AG10803 (cell line): Measurements from ENCODE around the gene MYRIP.
"Not testable (repeated sequence)": the region's sequence is repeated elsewhere in the genome, so short reads cannot be mapped to it uniquely, and the experiment has no call there.

Experiments used
- DNase-seq: peaks from one replicate; pipeline ENCODE4 v3.0.0; 2010; ENCODE audit warnings: low read depth
- H3K4me3 ChIP-seq: 2 replicates; pipeline ENCODE4 v1.5.1; 2011; ENCODE audit warnings: mild to moderate bottlenecking, low read length, control low read depth
- TF ChIP-seq, protein P1 (sequence below): conservative IDR thresholded peaks from 2 replicates; pipeline ENCODE4 v1.5.1; 2011; ENCODE audit warnings: mild to moderate bottlenecking, low read length, control low read depth, inconsistent platforms

Gene MYRIP

DNA sequence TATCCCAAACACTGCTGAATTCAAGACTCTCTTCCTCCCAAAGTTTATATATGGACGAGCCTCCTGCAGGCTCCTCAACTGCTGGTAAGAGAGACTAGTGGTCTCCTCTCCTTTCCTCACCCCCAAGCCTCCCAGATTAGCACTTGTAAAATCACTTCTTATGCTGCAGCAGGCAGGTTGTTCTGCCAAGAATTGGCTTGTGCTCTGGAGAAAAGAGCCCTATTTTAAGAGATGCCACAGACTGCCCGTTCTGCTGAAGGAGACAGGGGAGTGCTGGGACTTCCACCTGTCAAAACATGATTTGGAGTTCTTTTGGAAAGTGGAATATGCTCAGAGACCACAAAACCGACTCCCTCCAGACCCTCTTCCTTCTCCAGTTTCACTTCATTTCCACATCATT lies 269.2 kb downstream of the MYRIP start:
- H3K4me3 ChIP-seq, result no peak overlapping the region
- TF ChIP-seq, protein P1, sequence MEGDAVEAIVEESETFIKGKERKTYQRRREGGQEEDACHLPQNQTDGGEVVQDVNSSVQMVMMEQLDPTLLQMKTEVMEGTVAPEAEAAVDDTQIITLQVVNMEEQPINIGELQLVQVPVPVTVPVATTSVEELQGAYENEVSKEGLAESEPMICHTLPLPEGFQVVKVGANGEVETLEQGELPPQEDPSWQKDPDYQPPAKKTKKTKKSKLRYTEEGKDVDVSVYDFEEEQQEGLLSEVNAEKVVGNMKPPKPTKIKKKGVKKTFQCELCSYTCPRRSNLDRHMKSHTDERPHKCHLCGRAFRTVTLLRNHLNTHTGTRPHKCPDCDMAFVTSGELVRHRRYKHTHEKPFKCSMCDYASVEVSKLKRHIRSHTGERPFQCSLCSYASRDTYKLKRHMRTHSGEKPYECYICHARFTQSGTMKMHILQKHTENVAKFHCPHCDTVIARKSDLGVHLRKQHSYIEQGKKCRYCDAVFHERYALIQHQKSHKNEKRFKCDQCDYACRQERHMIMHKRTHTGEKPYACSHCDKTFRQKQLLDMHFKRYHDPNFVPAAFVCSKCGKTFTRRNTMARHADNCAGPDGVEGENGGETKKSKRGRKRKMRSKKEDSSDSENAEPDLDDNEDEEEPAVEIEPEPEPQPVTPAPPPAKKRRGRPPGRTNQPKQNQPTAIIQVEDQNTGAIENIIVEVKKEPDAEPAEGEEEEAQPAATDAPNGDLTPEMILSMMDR, result no peak
- DNase-seq, result peak; percentile 17

DNA sequence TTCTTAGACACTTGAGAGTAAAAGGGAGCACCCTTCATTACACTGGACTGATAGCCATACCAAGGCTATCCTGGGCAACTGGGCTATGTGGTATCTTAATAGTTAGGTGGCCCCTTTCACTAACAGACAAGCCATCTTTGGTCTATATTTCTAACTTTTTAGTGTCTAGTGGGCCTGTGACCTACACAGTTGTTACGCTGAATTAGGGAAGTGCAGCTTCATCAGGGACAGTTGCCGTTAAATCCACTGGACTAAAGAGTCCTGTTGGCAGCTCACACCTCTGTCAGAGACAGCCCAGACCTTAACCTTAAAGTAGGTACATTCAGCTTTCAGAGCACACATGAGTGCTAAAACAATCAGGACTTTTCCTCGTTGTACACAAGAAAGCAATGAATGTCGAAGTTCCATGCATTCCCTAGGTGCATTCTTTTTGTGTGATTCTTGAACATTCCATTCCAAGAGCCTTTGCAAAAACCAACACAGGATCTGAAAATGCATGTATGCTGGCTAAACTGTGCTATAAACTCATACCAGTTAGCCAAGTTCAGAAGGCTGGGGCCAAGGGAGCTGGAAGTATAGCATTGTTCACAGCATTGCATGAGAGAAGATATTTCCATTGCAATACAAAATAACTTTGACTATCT lies 269.9 kb downstream of the MYRIP start:
- DNase-seq, result peak; percentile 97
- TF ChIP-seq, protein P1, result no peak
- H3K4me3 ChIP-seq, result no peak overlapping the region

DNA sequence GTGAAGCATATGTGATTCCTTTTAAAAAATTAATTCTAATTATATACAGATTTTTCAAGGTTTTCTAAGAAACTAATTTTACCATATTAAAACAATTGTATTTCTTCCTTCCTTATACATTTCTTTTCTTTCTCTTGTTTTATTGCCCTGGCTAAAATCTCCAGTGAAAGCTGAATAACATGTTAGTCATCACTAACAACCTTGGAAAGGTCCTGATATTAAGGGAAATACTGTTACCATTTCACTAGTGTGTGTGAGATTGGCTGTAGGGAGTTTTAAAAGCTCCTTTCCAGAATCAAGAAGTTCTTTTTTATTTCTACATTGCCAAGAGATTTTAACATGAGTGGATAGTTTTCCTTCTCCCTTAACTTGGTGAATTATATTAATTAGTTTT lies 270.4 kb downstream of the MYRIP start:
- no peak for DNase-seq
- H3K4me3 ChIP-seq, result no peak overlapping the region
- TF ChIP-seq, protein P1, result no peak

DNA sequence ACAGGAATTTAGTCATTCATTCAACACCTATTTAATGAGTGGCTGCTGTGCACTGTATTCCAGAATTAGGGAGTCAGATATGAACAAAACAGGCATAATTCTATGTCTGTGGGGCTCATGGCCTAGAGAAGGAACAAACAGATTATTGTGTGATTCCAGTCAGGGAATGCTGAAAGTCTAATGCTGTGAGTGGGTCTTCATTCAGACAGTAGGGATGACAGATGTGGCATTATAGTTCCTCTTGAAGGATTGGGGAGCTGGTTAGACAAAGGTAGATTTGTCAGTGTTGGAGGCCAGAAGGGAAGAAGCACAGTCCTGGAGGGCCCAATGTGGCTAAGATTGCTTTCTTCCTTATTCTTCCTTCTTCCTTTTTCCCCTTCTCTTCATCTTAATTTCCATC lies 273.7 kb downstream of the MYRIP start:
- DNase-seq, result no peak
- no peak overlapping the region for H3K4me3 ChIP-seq
- TF ChIP-seq, protein P1, result no peak

DNA sequence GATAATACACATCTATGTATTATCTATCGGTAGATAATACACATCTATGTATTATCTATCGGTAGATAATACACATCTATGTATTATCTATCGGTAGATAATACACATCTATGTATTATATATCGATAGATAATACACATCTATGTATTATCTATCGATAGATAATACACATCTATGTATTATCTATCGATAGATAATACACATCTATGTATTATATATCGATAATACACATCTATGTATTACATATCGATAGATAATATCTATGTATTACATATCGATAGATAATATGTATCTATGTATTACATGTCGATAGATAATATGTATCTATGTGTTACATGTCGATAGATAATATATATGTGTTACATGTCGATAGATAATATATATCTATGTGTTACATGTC lies 275.0 kb downstream of the MYRIP start:
- not testable (repeated sequence) for DNase-seq, H3K4me3 ChIP-seq

DNA sequence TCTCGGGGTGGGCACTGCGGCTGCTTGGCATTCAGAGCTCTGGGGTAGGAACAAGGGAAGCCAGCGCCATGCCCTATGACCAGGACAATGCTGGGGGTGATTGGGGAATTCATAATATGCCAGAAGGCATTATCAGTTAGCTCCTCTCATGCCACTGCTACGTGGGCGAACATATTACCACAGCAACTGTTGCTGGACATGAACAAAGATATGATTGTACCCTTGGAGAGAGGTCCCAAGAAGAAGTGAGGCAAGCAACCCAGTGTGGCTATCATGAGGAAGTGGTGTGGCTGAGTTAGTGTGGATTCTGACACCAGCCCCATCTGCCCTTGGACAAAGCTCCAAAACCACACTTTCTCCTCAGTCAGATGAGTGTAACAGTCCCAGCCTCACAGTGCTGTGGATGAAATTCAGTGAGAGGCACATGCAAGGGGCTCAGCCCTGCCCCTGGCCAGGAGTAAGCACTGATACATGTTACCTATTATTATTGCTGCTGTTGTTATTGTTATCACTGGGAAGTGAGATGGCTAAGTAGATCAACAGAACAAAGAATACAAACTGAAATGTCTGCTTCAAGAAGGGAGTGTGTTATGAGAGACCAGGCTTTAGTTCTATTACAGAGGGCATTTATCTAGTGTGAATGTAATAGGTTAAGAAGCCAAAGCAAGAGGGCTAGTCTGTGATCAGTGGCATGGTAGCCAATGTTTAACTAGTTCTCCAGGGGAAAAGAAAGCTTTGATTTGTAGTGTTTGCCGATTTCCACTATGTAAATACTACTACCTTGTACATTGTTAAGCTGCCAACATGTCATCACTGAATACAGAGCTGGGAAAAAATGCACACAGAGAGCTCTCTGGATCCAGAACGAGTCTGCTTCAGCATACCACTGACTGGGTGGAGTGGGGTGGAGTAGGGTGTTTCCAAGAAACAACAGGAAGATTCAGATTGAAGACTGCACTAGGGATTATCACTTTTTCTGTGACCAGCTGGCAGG lies 277.8 kb downstream of the MYRIP start:
- DNase-seq, result peak; percentile 72
- TF ChIP-seq, protein P1, result no peak
- no peak overlapping the region for H3K4me3 ChIP-seq

DNA sequence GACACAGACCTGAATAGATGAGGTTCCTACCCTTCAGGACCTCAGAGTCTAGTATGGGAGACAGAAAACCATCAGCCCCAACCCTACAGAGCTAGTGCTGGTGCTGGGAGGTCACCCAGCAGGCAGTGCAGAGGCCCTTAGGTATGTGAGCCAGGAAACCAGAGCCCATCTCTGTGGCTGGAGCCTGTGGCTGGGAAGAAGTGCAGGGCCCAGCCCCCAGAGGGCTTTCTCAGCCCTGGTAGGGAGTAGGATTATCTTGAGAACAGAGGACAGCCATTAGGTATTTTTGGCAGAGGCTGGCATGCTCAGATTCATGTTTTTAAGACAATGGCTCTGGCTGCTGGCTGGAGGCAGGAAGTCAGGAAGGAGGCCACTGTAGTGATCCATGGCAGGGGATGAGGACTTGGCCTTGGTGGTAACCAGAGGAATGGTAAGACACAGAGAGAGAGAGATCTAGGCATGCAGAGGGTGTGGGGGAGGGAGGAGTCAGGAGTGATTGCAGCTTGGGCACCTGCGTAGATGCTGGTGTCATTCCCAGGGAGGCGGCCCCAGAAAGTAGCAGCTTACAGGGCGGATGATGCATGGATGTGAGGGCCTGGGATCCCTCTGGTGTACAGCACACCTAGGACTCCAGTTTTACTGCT lies 279.2 kb downstream of the MYRIP start:
- no peak overlapping the region for H3K4me3 ChIP-seq
- DNase-seq, result no peak
- TF ChIP-seq, protein P1, result no peak
